Activated naive CD4-positive, alpha-beta T cell treated with anti-CD3 and anti-CD28 coated beads, Interleukin-2, amount 10 ng/mL, durations not matched to agents 5 hours and 36 hours (primary cell): ENCODE data around the gene CATSPERZ. TPM values are rescaled to one million over a fixed set of nuclear protein-coding genes. Genes with fewer than 3 reads are reported as not detected.

Source experiments
- microRNA-seq: library from miRNA; unstranded; fragments of <30 nt; microRNA quantifications from one replicate; pipeline ENCODE4 v1.2.0, GENCODE V29; 2022; ENCODE audit warnings: borderline microRNAs expressed, borderline replicate concordance
- total RNA-seq, 2 experiments: library from RNA; stranded (reverse); gene quantifications; one replicate each; pipeline ENCODE4 v1.2.3, GENCODE V29; 2021

The CATSPERZ gene
- total RNA-seq = not detected

GRCh38 chr11:64299847-64300648, at the start of gene CATSPERZ:
CATSPERZ (plus strand) TSS chr11:64300358; CDS start chr11:64300411, 53 bp downstream.

GRCh38 chr11:64251016-64251752, 49.0 kb upstream of the CATSPERZ start, which contains the start of gene PLCB3:
PLCB3 (plus strand) TSS chr11:64251530; CDS start chr11:64251650, 120 bp downstream.

GRCh38 chr11:64284048-64284961, 15.9 kb upstream of the CATSPERZ start, which contains the start of gene BAD:
BAD (minus strand) TSS chr11:64284665; CDS start chr11:64284368, 297 bp downstream.

GRCh38 chr11:64284962-64285884, 14.9 kb upstream of the CATSPERZ start, which contains the start of gene GPR137:
GPR137 (plus strand) TSS chr11:64285848; CDS start chr11:64286525, 677 bp downstream.

GRCh38 chr11:64291262-64291751, 8.9 kb upstream of the CATSPERZ start, which contains the start of gene KCNK4:
KCNK4 (plus strand) TSS chr11:64291302; CDS start chr11:64293019, 1,717 bp downstream.

GRCh38 chr11:64305075-64305690, 5.0 kb downstream of the CATSPERZ start, which contains the start of gene ESRRA:
ESRRA (plus strand) TSS chr11:64305524; CDS start chr11:64307180, 1,656 bp downstream.

GRCh38 chr11:64317325-64317960, 17.3 kb downstream of the CATSPERZ start, which contains the start of gene TRMT112:
TRMT112 (minus strand) TSS chr11:64317559; CDS start chr11:64317526, 33 bp downstream.

GRCh38 chr11:64317961-64318765, 18.0 kb downstream of the CATSPERZ start, which contains the start of gene PRDX5:
PRDX5 (plus strand) TSS chr11:64318121; CDS start chr11:64318216, 95 bp downstream.

GRCh38 chr11:64339754-64340408, 39.7 kb downstream of the CATSPERZ start, which contains the start of gene CCDC88B:
CCDC88B (plus strand) TSS chr11:64340204; CDS start chr11:64340267, 63 bp downstream.

Small RNA genes within 50 kb of the gene (microRNA-seq; reads per million reads assigned to microRNA genes)
- gene MIR7155 = 0.83 reads per million

Other genes starting within 250 kb of the CATSPERZ start
- 10 to 100 TPM; 14.2 TPM for gene MACROD1, start 134.2 kb upstream of the CATSPERZ start, total RNA-seq
- gene STIP1, start 114.2 kb upstream of the CATSPERZ start, total RNA-seq = 100 to 1,000 TPM; 181 to 183 TPM
- gene FERMT3, start 93.6 kb upstream of the CATSPERZ start, total RNA-seq = 100 to 1,000 TPM; 203 to 209 TPM
- gene TRPT1, start 74.2 kb upstream of the CATSPERZ start, total RNA-seq = 10 to 100 TPM; 30.8 to 36.4 TPM
- gene NUDT22, start 74.1 kb upstream of the CATSPERZ start, total RNA-seq = 10 to 100 TPM; 76.7 to 80.2 TPM
- gene DNAJC4, start 69.8 kb upstream of the CATSPERZ start, total RNA-seq = 10 to 100 TPM; 43.9 to 44.9 TPM
- gene VEGFB, start 65.8 kb upstream of the CATSPERZ start, total RNA-seq = 10 to 100 TPM; 81.2 to 88.6 TPM
- 10 to 100 TPM; 28.4 to 28.8 TPM for gene FKBP2, start 59.3 kb upstream of the CATSPERZ start, total RNA-seq
- 10 to 100 TPM; 93.0 to 98.0 TPM for gene PPP1R14B, start 53.4 kb upstream of the CATSPERZ start, total RNA-seq
- gene PLCB3, start 48.8 kb upstream of the CATSPERZ start, total RNA-seq = 10 to 100 TPM; 11.4 to 11.9 TPM
- gene BAD, start 15.7 kb upstream of the CATSPERZ start, total RNA-seq = 10 to 100 TPM; 33.1 to 33.7 TPM
- gene GPR137, start 14.5 kb upstream of the CATSPERZ start, total RNA-seq = 10 to 100 TPM; 26.2 to 26.7 TPM
- gene KCNK4, start 9.1 kb upstream of the CATSPERZ start, total RNA-seq = not detected
- 10 to 100 TPM; 34.1 to 37.7 TPM for gene ESRRA, start 5.2 kb downstream of the CATSPERZ start, total RNA-seq
- gene TRMT112, start 17.2 kb downstream of the CATSPERZ start, total RNA-seq = 100 to 1,000 TPM; 156 to 165 TPM
- gene PRDX5, start 17.8 kb downstream of the CATSPERZ start, total RNA-seq = 100 to 1,000 TPM; 110 to 116 TPM
- gene CCDC88B, start 39.8 kb downstream of the CATSPERZ start, total RNA-seq = 100 to 1,000 TPM; 115 to 126 TPM
- 10 to 100 TPM; 31.8 to 35.0 TPM for gene RPS6KA4, start 58.8 kb downstream of the CATSPERZ start, total RNA-seq